ENCODE measurements around the gene ATG4B.
"Not testable (repeated sequence)": the region's sequence is repeated elsewhere in the genome, so short reads cannot be mapped to it uniquely, and the experiment has no call there.

ATG4B gene

GRCh38 chr2:241637018-241637794 lies at the start of gene ATG4B, which contains the start of gene THAP4:
TSS of gene ATG4B (plus strand) at chr2:241637693. CDS start at chr2:241637715, 22 bp downstream.
TSS of gene THAP4 (minus strand) at chr2:241637158. CDS start at chr2:241637017, 141 bp downstream.
- DNase-seq (ENCODE audit: low spot score), result peak; percentile 85

- DNase-seq (ENCODE audit: low spot score), result not testable (repeated sequence)
Measured at GRCh38 chr2:241589863-241590262, 47.6 kb upstream of the ATG4B start.

GRCh38 chr2:241590496-241591455 lies 46.7 kb upstream of the ATG4B start:
- not testable (repeated sequence) for DNase-seq (ENCODE audit: low spot score)

- no peak for DNase-seq (ENCODE audit: low spot score)
Measured at GRCh38 chr2:241592126-241592845, 45.2 kb upstream of the ATG4B start.

GRCh38 chr2:241593271-241593670 lies 44.2 kb upstream of the ATG4B start:
- no peak for DNase-seq (ENCODE audit: low spot score)

- DNase-seq (ENCODE audit: low spot score), result no peak
Measured at GRCh38 chr2:241595600-241596140, 41.8 kb upstream of the ATG4B start.

- DNase-seq (ENCODE audit: low spot score), result no peak
Measured at GRCh38 chr2:241597561-241597960, 39.9 kb upstream of the ATG4B start.

- DNase-seq (ENCODE audit: low spot score), result no peak
Measured at GRCh38 chr2:241598061-241598460, 39.4 kb upstream of the ATG4B start.

GRCh38 chr2:241598487-241598886 lies 39.0 kb upstream of the ATG4B start:
- no peak for DNase-seq (ENCODE audit: low spot score)

GRCh38 chr2:241599615-241600014 lies 37.9 kb upstream of the ATG4B start:
- no peak for DNase-seq (ENCODE audit: low spot score)

GRCh38 chr2:241601841-241602240 lies 35.7 kb upstream of the ATG4B start:
- no peak for DNase-seq (ENCODE audit: low spot score)

GRCh38 chr2:241602720-241603119 lies 34.8 kb upstream of the ATG4B start:
- DNase-seq (ENCODE audit: low spot score), result no peak

- DNase-seq (ENCODE audit: low spot score), result no peak
Measured at GRCh38 chr2:241603686-241604085, 33.8 kb upstream of the ATG4B start.

- no peak for DNase-seq (ENCODE audit: low spot score)
Measured at GRCh38 chr2:241606186-241606585, 31.3 kb upstream of the ATG4B start.

- no peak for DNase-seq (ENCODE audit: low spot score)
Measured at GRCh38 chr2:241607162-241607885, 30.2 kb upstream of the ATG4B start.

- no peak for DNase-seq (ENCODE audit: low spot score)
Measured at GRCh38 chr2:241608881-241609280, 28.6 kb upstream of the ATG4B start.

GRCh38 chr2:241609859-241610793 lies 27.4 kb upstream of the ATG4B start:
- no peak for DNase-seq (ENCODE audit: low spot score)

- DNase-seq (ENCODE audit: low spot score), result no peak
Measured at GRCh38 chr2:241611062-241611461, 26.4 kb upstream of the ATG4B start.

- no peak for DNase-seq (ENCODE audit: low spot score)
Measured at GRCh38 chr2:241612156-241613016, 25.1 kb upstream of the ATG4B start.

Data from COLO829 (cell line).